Upper lobe of left lung (tissue), 6 donors: ENCODE results near the gene OLA1. TPM values are rescaled to one million over a fixed set of nuclear protein-coding genes. Genes with fewer than 3 reads are reported as not detected.

Source experiments
- ATAC-seq, 2 donors: fragments of 200-7000 bp; cut with Tn5 transposase; one replicate each; pipeline ENCODE4 v1.9.1; 2022; ENCODE audit warnings: mild to moderate bottlenecking in 2 of 2, moderate library complexity in 2 of 2; ENCODE audit not compliant: low FRiP score in 2 of 2
- DNase-seq, 2 donors: peaks; one replicate each; pipeline ENCODE4 v3.0.0-alpha.2; 2019 to 2020
- H3K27ac ChIP-seq, 4 donors: fragments of 200-600 bp; sonication (generic); one replicate each; pipeline ENCODE4 v1.5.1; 2016 to 2019
- H3K27me3 ChIP-seq, 4 donors: fragments of 200-600 bp; sonication (generic); one replicate each; pipeline ENCODE4 v1.5.1; 2017 to 2019
- H3K36me3 ChIP-seq, 4 donors: fragments of 200-600 bp; sonication (generic); one replicate each; pipeline ENCODE4 v1.5.1; 2016 to 2019
- H3K4me1 ChIP-seq, 4 donors: fragments of 200-600 bp; sonication (generic); one replicate each; pipeline ENCODE4 v1.5.1; 2018 to 2019
- H3K4me3 ChIP-seq, 4 donors: fragments of 200-600 bp; sonication (generic); one replicate each; pipeline ENCODE4 v1.5.1; 2017 to 2019; ENCODE audit warnings: mild to moderate bottlenecking in 2 of 4, moderate library complexity in 1 of 4
- H3K9me3 ChIP-seq, 4 donors: fragments of 200-600 bp; sonication (generic); one replicate each; pipeline ENCODE4 v1.5.1; 2018 to 2019
- EP300 ChIP-seq, 4 donors: sonication (generic); formaldehyde crosslinking; IDR thresholded peaks; one replicate each; pipeline ENCODE4 v1.5.1; 2017; ENCODE audit warnings: antibody characterized with exemption in 4 of 4, control low read depth in 2 of 4
- POLR2A ChIP-seq, 4 donors: fragments of 450-650 bp; IDR thresholded peaks; one replicate each; pipeline ENCODE4 v1.5.1; 2016 to 2017; ENCODE audit warnings: antibody characterized with exemption in 4 of 4, mild to moderate bottlenecking in 2 of 4
- POLR2AphosphoS5 ChIP-seq, 2 donors: sonication (generic); formaldehyde crosslinking; IDR thresholded peaks; one replicate each; pipeline ENCODE4 v1.5.1; 2017; ENCODE audit warnings: antibody characterized with exemption in 2 of 2
- WGBS, 2 donors: methylation state at CpG; one replicate each; pipeline ENCODE4 v1.1.5; 2017 to 2018; 5-methylcytosine and 5-hydroxymethylcytosine counted together
- total RNA-seq, 6 donors: library from RNA; depleted of rRNA in 4 of 6; stranded (reverse); fragments of >200 nt in 4 of 6; gene quantifications; one replicate each; pipeline versions ENCODE4 v1.1.0 to v1.2.1, GENCODE V29; 2016 to 2021
- TF ChIP-seq, protein P1 (sequence below), 6 experiments: fragments of 450-650 bp in 4 of 6; fragments of 200-600 bp in 2 of 6; sonication (generic) in 2 of 6; IDR thresholded peaks; one replicate each; pipeline ENCODE4 v1.5.1; 2016 to 2019; ENCODE audit warnings: antibody characterized with exemption in 6 of 6
- donor health status: DM: no; HTN: no; CAD: no; lungs with moderate emphysema.
- donor health status: DM: no; HTN: yes; CAD: no; lungs with severe emphysema.

OLA1 gene
- total RNA-seq, 6 donors from 2014 or later, result 16.5 to 52.2 (median 42.0) TPM

DNA sequence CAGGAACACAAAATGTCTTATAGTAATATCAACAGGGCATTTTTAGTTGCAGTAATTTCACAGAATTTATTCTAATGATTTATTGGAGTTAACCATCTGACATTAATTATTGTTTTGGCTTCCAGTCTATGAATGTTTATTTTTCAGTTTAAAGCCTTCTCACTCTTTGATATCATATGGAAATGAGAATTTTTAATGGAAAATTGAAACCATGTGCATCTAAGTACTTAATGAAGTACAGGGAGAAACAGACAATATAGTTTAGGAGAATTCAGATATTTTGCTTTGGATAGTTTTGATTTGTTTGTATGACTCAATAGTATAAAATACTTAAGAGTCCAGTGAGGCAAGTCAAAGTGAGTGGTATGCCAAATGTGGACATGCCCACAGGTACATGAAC is 126.1 kb downstream of the OLA1 start:
- TF ChIP-seq POLR2A (IDR thresholded peaks at IDR 0.05) (no peak), POLR2AphosphoS5 (IDR thresholded peaks at IDR 0.05) (no peak), EP300 (IDR thresholded peaks at IDR 0.05) (no peak)
- TF ChIP-seq, protein P1, sequence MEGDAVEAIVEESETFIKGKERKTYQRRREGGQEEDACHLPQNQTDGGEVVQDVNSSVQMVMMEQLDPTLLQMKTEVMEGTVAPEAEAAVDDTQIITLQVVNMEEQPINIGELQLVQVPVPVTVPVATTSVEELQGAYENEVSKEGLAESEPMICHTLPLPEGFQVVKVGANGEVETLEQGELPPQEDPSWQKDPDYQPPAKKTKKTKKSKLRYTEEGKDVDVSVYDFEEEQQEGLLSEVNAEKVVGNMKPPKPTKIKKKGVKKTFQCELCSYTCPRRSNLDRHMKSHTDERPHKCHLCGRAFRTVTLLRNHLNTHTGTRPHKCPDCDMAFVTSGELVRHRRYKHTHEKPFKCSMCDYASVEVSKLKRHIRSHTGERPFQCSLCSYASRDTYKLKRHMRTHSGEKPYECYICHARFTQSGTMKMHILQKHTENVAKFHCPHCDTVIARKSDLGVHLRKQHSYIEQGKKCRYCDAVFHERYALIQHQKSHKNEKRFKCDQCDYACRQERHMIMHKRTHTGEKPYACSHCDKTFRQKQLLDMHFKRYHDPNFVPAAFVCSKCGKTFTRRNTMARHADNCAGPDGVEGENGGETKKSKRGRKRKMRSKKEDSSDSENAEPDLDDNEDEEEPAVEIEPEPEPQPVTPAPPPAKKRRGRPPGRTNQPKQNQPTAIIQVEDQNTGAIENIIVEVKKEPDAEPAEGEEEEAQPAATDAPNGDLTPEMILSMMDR (IDR thresholded peaks at IDR 0.05), result no peak
- Histone ChIP-seq H3K36me3 (no peaks in the 10 kb centered on the region), H3K9me3 (no peaks in the 10 kb centered on the region), H3K27me3 (no peaks in the 10 kb centered on the region), H3K27ac (no peak overlapping the region), H3K4me1 (no peaks in the 10 kb centered on the region), H3K4me3 (no peak overlapping the region)
- DNase-seq (no peak), ATAC-seq (no peak)

DNA sequence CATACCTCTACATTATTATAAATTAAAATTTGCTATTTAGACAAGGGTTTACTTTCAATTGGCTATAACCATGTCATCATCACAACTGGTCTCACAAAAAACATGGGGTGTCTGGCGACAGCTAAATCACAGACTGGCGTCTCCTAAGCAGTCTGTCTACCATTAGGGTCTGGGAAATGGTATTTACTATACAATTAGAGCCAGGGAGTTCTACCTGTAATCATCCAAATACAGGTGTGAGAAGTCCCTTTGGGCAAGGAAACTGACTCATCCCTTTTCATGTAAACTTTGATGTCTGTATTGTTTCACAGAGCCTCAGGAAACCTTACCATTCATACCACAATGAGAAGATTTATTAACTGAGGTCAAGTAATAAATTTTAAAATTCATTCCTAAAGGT is 126.7 kb downstream of the OLA1 start:
- WGBS, 2 donors, result 98 to 100% methylated on average over 2 of the region's 2 CpGs
- no peaks in the 10 kb centered on the region for H3K27me3 ChIP-seq
- no peak for ATAC-seq
- H3K27ac ChIP-seq, result no peak overlapping the region
- no peak overlapping the region for H3K4me3 ChIP-seq
- DNase-seq, result no peak
- no peaks in the 10 kb centered on the region for H3K9me3 ChIP-seq
- no peaks in the 10 kb centered on the region for H3K4me1 ChIP-seq
- no peak for TF ChIP-seq POLR2A (IDR thresholded peaks at IDR 0.05)
- TF ChIP-seq, protein P1 (IDR thresholded peaks at IDR 0.05), result no peak
- TF ChIP-seq EP300 (IDR thresholded peaks at IDR 0.05), result no peak
- TF ChIP-seq POLR2AphosphoS5 (IDR thresholded peaks at IDR 0.05), result no peak
- H3K36me3 ChIP-seq, result no peaks in the 10 kb centered on the region

DNA sequence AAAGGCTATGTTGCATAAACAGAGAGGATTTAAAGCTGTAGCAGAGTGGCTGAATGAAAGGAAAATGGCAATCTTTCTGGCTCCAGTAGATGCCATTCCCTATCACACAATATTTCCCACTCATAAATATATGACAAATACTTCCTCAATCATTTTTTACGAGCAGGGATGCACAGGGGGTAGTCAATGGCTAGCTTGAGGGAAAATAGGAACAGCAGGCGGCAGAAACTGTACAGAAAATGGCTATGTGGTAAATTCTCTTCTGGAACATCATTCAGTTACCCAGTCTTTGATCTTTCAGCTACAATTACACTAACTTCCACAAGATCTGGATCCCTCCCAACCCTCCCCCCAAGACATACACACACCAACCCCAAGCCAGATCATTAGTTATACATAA is 127.2 kb downstream of the OLA1 start:
- Histone ChIP-seq H3K27me3 (no peaks in the 10 kb centered on the region), H3K27ac (no peak overlapping the region), H3K4me3 (no peak overlapping the region), H3K4me1 (no peaks in the 10 kb centered on the region), H3K36me3 (no peaks in the 10 kb centered on the region), H3K9me3 (no peaks in the 10 kb centered on the region)
- WGBS, 2 donors, result 85 to 94% methylated on average over 2 of the region's 2 CpGs
- TF ChIP-seq POLR2A (IDR thresholded peaks at IDR 0.05) (no peak), EP300 (IDR thresholded peaks at IDR 0.05) (no peak), POLR2AphosphoS5 (IDR thresholded peaks at IDR 0.05) (no peak)
- TF ChIP-seq, protein P1 (IDR thresholded peaks at IDR 0.05), result no peak
- no peak for DNase-seq
- no peak for ATAC-seq

DNA sequence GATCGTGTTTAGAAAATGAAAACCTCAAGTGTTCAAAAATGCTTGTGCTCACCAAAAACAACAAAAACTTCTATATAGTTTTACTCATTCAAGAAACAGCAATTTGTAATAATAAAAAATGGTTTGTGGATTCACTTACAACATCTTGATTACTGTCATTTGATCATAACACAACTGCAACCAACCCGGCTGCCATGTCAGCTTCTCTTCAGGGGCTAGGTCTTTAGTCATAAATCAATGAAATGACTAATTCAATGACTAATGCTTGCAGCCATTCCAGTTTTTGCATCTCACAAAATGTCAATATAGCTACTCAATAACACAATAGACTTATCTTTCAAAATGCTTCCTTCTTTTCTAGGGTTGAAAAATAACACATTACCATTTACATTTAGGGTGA is 128.0 kb downstream of the OLA1 start:
- H3K27ac ChIP-seq, result no peak overlapping the region
- no peaks in the 10 kb centered on the region for H3K27me3 ChIP-seq
- 85 to 86% methylated on average over 2 of the region's 2 CpGs for WGBS, 2 donors
- ATAC-seq (no peak), DNase-seq (no peak)
- H3K4me1 ChIP-seq, result no peaks in the 10 kb centered on the region
- no peaks in the 10 kb centered on the region for H3K9me3 ChIP-seq
- TF ChIP-seq EP300 (IDR thresholded peaks at IDR 0.05) (no peak), POLR2AphosphoS5 (IDR thresholded peaks at IDR 0.05) (no peak), POLR2A (IDR thresholded peaks at IDR 0.05) (no peak)
- TF ChIP-seq, protein P1 (IDR thresholded peaks at IDR 0.05), result no peak
- H3K4me3 ChIP-seq, result no peak overlapping the region
- no peaks in the 10 kb centered on the region for H3K36me3 ChIP-seq
